NCI-H2029 (cell line): ENCODE data around the gene SCAF4.

Source experiments
- DNase-seq: peaks from one replicate; lab custom pipeline; 2025; lab: John Stamatoyannopoulos, UW

The SCAF4 gene

DNA sequence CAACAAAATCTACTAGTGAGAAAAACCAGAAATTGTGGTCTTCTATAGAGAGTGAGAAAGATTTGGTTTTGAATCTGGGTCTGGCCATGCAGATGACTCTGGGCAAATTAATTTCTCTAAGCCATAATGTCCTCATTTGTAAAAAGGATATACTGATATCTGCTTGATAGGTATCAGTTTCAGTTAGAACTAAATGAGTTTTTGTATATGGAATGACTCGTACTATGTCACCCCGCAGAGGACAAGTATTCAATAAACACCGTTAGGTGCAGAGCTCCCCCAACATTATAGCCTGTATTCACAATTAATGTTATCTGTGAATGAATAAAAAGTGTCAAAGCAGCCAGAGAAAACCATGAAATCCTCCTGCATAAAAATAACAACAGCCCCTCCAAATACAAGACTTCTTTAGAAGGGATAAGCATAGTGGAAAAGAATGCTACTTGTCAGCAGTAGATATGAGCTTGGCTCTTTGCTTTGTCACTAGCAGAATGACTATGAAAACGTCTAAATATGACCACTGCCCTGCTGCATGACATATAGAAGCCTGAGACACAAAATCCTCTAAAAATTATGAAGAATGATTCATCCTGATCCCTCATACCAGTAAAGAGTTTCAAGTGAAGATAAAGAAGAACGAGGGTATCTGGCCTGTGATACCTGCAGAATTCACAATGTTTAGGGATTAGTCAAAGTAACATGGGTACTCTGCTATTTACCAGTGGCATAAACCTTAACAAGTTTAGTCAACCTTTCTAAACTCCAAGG lies 17.8 kb downstream of the SCAF4 start:
- DNase-seq = no peak

DNA sequence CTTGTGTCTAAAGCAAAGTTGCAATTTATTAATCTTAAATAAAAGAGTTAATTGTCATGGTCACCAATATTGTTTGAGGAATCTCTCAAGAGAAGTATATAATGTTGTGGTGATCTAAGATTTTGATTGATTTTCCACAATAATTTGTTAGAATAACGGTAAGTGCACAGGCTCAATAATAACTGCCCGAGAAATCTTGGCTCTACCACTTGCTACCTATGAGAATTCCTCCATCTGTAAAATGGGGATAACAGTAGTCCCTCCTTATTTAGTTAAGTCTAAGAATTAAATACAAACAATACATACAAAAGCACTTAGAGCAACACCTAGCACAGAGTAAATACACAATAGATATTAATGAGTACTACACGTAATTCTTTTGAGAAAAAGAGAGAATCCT lies 18.8 kb downstream of the SCAF4 start:
- no peak for DNase-seq

DNA sequence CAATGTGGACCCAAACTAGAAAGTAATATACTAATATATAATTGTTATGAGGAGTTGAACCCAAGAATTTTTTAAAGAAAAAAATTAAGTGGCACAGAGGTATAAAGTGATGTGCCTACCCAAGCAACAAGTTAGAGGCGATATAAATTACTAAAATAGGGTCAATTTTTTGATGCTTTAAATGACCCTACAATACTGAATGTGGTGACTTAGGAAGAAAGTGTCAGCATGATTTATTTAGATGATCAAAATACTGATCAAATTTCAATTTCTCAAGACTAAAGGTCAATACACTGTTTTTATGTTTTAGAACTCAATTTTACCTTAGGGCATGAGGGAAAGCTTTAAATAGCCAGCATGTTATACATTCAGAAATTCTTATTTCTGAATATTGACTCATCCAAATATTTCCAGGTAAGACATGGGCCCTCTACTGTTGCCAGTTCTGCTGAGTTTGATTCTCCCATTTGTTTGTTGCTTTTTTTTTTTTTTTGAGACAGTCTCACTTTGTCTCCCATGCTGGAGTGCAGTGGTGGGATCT lies 20.1 kb downstream of the SCAF4 start:
- no peak for DNase-seq

DNA sequence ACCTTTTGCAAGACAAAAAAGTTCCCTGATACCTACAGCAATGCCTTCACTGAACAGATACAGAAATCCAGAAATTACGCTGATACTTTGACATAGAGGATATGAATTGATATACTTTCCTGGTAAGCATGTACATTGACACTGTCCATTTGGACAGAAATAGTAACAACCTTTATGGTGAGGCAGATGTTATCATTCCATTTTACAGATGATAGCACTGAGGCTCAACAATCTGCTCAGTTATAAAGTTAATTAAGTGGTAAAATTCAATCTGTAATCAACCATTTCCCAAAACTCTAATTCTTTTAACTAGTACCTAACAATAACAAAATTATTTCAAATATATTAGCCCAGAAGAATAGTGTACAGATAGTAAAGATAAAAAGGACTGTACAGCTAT lies 20.6 kb downstream of the SCAF4 start:
- no peak for DNase-seq

DNA sequence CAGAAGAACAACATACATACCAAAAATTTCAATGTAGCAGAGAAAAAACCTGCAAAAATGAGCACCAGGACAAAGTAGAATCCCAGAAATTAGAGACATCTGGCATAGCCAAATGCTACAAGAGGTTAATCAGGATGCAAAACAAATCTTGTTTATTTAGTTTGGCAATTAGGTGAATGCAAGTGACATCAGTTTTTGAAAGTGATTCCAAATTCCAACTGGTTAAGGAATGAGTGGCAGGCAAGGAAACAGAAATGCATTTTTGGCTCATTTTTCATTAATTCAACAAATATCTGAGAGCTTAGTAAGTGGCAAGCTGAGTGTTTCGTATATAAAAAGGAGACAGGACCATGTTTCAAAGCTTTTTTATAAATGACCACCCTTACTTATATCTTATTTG lies 21.3 kb downstream of the SCAF4 start:
- DNase-seq = no peak

DNA sequence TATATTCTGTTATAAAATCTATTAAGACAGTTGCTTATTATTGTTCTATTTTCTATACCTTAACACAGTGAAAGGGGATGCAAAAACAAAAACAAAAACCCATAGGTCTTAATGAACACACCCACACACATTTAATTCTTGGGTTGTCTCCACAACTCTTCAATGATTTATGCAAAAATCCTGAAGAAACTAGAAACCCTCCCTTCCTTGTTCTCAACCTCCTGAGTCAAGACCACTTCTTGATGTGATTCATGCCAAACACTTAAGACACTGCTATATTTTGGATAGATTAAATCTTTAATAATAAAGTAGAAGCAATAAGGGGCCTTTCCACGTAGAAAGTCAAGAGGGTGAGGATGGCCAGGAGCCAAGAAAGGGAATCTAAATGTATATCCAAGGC lies 23.4 kb downstream of the SCAF4 start:
- no peak for DNase-seq

DNA sequence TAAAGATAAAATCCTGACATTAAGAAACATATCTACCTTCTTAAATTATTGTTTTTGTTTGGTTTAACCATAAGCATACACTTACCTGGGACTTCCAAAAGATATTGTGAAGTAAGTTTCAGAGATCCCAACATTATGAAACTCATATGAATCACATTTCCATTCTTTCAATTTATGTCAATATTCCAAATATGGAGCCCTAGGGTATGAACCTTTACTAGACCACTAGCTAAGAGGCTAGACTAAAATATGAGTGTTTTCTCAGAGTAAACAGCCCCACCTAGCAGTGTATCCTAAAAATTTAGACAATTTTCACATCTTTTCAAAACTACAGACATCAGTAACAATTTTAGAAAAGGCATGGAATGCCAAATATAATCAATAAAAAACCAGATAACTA lies 24.4 kb downstream of the SCAF4 start:
- DNase-seq = no peak

DNA sequence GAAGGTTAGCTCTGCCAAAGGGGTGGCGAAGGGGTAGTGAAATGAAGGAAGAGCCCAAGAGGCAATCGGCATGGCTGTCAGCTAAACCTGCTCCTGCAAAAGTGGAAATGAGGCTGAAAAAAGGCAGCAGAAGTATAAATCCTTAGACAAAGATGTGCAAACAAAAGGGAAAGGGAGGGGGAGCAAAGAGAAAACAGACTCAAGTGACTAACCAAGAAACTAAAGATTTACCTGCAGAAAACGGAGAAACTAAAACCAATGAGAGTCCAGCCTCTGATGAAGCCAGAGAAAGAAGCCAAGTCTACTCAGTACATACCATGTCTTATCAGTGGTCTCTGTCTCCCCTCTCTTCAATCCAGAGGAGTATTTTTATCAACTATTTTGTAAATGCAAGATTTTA lies 25.4 kb downstream of the SCAF4 start:
- no peak for DNase-seq

DNA sequence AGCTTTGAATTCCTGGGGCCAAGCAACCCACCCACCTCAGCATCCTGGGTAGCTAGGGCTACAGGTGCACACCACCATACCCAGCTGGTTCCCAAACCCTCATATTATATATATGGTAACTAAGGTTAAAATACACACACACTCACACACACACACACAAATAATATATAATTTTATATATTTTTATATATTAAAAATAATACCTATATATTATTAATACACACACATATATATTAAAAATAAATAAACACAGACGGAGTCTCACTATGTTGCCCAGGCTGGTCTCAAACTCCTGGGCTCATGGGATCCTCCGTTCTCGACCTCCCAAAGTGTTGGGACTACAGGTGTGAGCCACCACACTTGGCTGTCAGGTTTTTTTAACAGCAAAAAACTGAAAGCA lies 31.9 kb downstream of the SCAF4 start:
- DNase-seq = no peak

DNA sequence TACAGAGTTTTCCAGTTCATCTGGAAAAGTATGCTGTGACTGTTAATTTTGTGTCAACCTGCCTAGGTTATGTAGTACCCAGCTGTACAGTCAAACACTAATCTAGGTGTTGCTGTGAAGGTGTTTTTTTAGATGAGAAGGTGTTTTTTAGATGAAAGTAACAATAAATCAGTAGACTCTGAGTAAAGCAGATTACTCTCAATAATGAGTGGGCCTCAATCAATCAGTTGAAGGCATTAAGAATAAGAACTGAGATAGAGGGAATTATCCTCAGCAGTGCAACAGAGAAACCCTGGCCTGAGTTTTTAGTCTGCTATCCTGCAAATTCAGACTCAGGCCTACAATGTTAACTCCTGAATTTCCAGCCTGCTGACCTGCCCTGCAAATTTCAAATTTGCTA lies 33.5 kb downstream of the SCAF4 start:
- no peak for DNase-seq

DNA sequence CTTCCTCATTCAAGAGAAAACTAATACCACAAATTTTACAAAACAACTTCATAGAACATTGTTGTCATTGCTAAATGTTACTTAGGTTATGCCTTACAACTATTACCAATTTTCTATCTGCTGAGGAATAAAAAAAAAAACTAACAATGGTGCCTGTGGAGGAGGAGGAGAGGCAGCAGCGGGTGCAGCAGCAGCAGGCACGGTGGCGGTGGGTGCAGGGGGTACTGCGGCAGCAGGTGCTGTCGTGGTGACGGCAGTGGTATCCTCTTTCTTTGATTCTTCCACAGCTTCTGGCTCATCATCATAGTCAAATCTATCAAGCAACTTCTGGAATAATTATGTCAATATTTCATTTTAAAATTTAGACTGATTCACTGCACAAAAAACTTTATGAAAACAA lies 35.5 kb downstream of the SCAF4 start:
- no peak for DNase-seq

DNA sequence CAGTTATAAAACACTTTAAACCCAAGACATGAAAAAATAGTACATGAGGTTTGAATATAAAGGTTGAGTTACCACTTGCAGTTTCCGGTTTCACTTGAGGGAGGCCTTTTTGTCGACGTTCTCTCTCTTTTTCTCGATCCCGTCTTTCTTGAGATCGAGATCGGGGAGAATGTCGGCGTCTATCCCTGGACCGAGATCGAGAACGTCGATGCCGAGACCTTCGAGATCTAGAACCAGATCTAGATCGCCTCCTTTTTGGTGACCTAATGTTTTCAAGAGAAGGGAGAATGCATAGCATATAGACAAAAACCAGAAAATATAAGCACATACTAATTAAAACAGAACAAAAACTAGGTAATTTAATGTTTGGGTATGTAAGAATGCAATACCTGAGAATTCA lies 38.7 kb downstream of the SCAF4 start:
- no peak for DNase-seq

DNA sequence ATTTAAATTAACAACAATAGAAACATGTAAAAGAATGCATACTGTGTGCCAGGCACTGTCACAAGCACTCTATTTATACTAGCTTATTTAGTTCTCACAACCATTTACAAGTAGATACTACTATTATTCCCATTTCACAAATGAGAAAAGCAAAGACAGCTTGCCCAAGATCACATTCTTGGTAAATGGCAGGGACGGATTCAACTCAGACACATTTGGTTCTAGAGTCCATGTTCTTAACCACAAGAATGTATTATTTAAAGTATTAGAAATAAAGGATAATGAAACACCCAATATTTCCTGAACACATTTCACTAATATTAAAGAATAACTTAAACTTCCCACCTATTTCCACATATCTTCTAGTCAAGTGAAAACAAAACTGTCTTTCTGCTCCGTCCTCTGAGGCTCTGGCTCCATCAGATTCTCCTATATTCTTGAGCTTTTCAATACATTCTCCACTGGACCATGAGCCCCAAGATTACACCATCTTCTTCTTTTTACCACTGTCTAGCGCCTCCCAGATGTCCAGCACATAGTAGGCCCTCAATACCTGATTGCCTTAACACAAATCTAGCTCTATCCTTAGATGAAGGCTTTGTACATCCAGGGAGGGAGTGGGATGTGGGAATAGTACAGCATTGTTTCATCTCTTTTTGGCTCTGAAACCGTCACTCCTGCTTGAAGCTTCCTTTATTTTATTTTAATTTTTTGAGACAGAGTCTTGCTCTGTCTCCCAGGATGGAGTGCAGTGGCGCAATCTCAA lies 43.1 kb downstream of the SCAF4 start:
- no peak for DNase-seq

DNA sequence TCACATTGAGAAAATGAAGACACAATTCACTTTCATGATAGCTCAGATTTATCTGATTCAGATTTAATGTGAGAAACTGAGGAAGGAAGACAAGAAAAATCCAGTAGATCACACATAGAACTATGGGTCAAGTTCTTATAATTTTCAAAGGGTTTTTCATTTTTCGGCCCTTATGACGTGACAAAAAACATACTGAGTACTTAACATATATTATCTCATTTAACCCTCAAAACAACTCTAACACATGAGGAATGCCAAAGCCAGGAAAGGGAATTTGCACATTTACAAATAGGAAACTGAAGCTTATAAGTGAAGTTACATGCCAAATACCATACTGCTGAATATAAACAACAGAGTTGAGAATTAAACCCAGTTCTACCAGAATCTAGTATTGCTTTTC lies 44.8 kb downstream of the SCAF4 start:
- no peak for DNase-seq

DNA sequence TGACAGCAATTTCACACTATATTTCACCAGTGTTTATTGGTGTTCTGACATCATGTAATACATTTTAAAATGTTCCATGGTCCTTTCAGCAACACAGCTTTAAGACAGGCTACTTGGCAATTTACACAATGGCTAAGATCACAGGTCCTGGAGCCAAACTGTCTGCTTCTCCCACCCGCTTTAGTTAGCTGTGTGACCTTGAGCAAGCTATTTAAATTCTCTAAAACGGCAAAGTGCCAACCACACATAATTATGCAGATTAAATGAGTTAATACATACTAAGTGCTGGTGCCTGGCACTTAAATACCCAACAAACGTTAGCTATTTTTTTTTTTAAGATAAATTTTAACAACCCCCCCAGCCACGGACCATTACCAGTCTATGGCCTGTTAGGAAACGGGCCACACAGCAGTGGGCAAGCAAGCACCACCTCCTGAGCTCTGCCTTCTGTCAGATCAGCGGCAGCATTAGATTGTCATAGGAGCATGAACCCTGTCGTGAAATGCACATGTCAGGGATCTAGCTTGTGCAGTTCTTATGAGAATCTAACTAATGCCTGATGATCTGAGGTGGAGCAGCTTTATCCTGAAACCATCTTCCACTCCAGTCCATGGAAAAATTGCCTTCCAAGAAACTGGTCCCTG lies 45.5 kb downstream of the SCAF4 start:
- no peak for DNase-seq

DNA sequence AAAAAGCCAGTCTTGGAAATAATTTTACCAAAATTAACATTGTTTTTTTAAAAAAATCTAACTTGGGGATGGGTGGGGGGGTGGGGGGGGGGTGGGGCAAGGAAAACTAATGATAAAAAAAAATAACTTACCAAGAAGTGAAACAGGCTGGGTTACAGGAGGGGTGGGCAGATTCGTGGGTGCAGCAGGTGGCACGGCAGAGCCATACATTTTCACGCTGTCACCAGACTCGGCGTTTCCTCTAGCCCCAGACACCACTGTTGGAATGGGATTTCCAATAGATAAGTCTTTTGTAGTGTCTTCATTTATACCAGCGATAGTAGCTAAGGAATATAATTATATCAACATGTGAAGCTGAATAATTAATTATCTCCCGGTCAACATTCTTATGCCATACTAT lies 47.0 kb downstream of the SCAF4 start:
- DNase-seq = no peak

DNA sequence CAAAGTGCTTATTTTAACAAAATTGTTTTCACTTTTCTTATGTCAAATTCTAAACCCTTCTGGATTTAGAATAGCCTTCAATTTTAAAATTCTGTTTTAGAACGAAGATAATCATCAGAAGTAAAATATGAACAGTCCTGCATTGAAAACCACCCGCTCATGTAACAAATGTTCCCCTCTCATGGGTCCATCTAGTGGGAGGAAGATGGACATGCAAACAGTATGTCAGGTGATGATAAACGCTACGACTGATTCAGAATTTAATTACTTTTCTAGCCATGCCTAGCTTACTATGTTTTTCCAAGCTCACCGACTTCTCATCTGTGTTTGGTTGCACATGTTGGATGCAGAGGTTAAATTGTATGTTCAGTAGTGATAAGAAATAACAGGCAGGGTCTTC lies 48.9 kb downstream of the SCAF4 start:
- DNase-seq = no peak

DNA sequence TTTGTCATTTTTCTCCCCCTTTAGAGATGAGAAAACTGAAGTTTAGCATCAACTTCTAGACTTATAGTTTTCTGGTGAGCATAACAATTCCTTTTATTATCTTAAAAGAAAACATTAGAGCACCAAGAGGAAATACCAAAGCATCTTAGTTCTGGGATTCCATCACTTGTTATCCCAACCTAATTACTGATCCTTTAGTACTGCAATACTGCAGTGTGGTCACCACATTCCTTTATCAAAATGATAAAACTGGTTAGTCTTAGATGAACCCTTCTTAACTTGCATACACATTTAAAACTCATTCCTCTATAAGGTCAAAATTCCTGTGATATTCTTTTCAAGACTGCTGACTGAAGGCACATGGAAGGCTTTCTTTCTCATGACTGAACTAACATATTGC lies 49.3 kb downstream of the SCAF4 start:
- no peak for DNase-seq

DNA sequence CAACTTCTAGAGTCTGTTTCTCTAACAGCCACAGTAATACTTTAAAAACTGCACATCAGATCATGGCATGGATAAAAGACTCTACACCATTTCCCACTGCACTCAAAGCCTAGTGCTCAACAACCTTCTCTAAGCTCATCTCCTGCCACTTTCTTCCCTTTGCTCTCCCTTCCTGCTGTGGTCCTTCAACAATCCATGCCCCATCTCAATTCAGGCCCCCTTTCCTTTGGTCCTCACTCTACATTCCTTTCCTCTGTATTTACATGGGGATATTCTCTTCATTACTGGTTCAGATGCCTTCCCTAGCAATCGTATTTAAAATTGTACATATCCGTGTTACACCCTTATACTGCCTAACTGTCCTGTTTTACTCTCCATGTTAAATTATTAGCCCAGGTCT lies 53.4 kb downstream of the SCAF4 start:
- DNase-seq = no peak

DNA sequence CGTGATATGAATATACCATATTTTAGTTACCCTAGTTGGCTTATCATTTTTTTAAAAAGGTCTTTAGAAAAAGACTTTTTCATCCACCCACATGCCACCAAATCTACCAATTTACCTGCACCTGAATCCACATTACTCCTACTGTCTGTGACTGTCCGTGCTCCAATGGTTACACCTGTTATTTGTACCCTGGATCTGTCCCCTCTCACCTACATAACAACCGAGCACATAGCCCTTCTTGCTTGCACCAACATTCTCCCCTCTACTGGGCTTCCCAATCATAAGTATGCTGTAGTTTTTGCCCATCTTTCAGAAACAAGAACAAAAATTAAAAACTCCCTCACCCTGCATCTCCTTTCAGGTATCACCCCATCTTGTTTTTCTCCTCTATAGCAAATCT lies 54.9 kb downstream of the SCAF4 start:
- no peak for DNase-seq

DNA sequence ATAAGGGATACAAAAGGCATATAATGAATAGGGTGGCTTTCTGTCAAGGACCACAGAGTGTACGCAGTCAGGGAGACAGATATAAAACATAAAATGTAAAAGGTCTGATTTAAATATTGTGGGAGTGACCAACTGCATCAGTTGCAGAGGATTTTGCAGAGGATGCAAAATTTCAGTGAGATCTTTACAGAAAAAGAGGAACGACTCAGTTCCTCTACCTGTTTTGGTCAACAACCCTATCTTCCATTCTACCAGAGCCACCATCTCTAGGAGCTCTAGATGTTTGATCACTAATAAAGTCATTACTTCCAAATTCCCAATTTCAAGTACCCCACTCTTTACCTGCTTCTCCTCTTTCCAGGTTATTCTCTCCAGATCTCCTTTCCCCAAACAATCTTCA lies 56.0 kb downstream of the SCAF4 start:
- DNase-seq = no peak

DNA sequence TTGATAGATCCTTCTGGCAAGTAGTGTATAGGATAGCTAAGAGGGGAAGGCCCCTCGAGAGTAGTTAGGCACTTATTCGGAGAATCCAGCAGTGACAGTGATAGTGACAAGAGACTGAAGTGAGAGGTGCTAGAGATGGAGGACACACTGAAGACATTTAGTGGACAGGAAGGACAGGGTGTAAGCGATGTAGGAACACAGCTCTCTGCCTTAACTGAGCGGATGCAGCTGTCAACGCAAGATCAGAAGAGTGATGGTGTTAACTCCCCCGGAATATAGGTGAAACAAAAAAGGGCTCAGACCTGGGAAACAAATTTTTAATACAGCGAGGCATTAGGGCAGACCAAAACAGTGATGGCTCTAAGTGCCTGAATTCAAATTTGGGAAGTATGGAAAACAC lies 56.6 kb downstream of the SCAF4 start:
- no peak for DNase-seq

DNA sequence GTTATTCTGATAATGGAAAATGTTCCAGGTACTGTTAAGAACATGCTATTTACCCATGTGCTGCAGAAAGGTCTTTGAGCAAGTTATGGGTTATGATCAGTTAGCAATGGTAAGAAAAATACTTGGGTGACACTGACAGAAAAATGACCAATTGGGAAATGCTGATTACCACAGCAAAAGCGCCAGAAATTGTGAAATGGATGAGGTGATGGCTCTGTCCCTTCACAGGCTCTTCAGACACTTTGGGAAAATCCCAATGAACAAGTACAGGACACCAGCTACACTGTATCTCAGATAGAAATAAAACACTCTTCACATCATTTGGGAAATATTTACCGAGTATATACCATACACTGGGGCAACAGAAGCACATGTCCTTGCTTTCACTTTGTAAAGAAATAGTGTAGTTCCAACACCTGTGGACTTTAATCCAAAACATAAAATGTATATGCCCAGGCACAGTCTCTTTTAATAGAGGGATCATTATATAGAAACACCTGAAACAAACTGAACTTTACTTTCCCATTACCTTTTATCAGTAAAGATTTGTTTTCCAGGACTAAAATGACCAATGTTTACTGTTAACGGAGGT lies 58.5 kb downstream of the SCAF4 start:
- no peak for DNase-seq
